Aorta (tissue), 5 donors: ENCODE results near the gene CYTH4. TPM values are rescaled to one million over a fixed set of nuclear protein-coding genes. Genes with fewer than 3 reads are reported as not detected.

ENCODE experiments used
- ATAC-seq: fragments of 200-7000 bp; cut with Tn5 transposase; one replicate; pipeline ENCODE4 v1.9.1; 2022; ENCODE audit warnings: moderate library complexity; ENCODE audit not compliant: low FRiP score
- DNase-seq, 2 donors: peaks; one replicate each; pipeline ENCODE4 v3.0.0-alpha.2; 2020
- H3K27ac ChIP-seq, 2 donors: one replicate each; pipeline ENCODE4 v1.5.1; 2013; ENCODE audit warnings: low read length in 2 of 2, mild to moderate bottlenecking in 2 of 2, moderate library complexity in 2 of 2, control low read depth in 1 of 2, inconsistent platforms in 1 of 2, low read depth in 1 of 2
- H3K27me3 ChIP-seq, 2 donors: one replicate each; pipeline ENCODE4 v1.6.1; 2013; ENCODE audit warnings: control low read depth in 1 of 2, low read length in 1 of 2, mild to moderate bottlenecking in 1 of 2, moderate library complexity in 1 of 2; ENCODE audit not compliant: insufficient read depth in 2 of 2, control insufficient read depth in 1 of 2
- H3K36me3 ChIP-seq, 2 donors: one replicate each; pipeline ENCODE4 v1.6.1; 2013; ENCODE audit warnings: control low read depth in 1 of 2, low read length in 1 of 2, mild to moderate bottlenecking in 1 of 2; ENCODE audit not compliant: insufficient read depth in 2 of 2, control insufficient read depth in 1 of 2
- H3K4me1 ChIP-seq, 2 donors: one replicate each; pipeline ENCODE4 v1.6.1; 2013; ENCODE audit warnings: low read length in 2 of 2, control low read depth in 1 of 2, mild to moderate bottlenecking in 1 of 2, moderate library complexity in 1 of 2; ENCODE audit not compliant: insufficient read depth in 2 of 2, control insufficient read depth in 1 of 2
- H3K4me3 ChIP-seq, 2 donors: one replicate each; pipeline ENCODE4 v1.5.1; 2013; ENCODE audit warnings: low read length in 2 of 2, control low read depth in 1 of 2, mild to moderate bottlenecking in 1 of 2
- H3K9me3 ChIP-seq: one replicate; pipeline ENCODE4 v1.6.1; 2013; ENCODE audit warnings: mild to moderate bottlenecking, low read length; ENCODE audit not compliant: control insufficient read depth
- WGBS, 2 donors: extraction: QIAGEN DNeasy Blood & Tissue Kit; methylation state at CpG; one replicate each; pipeline ENCODE4 v1.1.7; 2013; 5-methylcytosine and 5-hydroxymethylcytosine counted together
- intact Hi-C, 2 donors: fragments of 100-400 bp; cut with DNase I; formaldehyde crosslinking; loops; one replicate each; pipeline versions ENCODE4 v1.14.2 to v1.15.0; 2022
- polyA plus RNA-seq, 2 donors: library from polyadenylated mRNA; stranded (reverse); fragments of 200-250 nt; gene quantifications; one replicate each; pipeline ENCODE4 v1.2.3, GENCODE V29; 2013
- total RNA-seq, 2 donors: library from RNA; stranded (reverse); fragmentation: NEBNext Ultra II Directional; extraction: Animal tissue kit (Norgen Biotek cat#: 25700); gene quantifications; one replicate each; pipeline ENCODE4 v1.2.1, GENCODE V29; 2021
- donor health status: healthy with polysubstance abuse.
- donor health status: Bipolar disorder and iron deficiency.
- donor health status: DM: no; HTN: no; CAD: no.
- donor health status: DM: no; HTN: no; CAD: no.
- donor health status: DM: yes; HTN: yes; CAD: no.

CYTH4 gene
- total and polyA plus RNA-seq, 4 donors = 4.5 to 68.7 (median 22.0) TPM

- Histone ChIP-seq H3K27ac (no peak overlapping the region), H3K4me1 (no peaks in the 10 kb centered on the region), H3K27me3 (no peaks in the 10 kb centered on the region), H3K4me3 (no peak overlapping the region), H3K9me3 (no peaks in the 10 kb centered on the region), H3K36me3 (no peaks in the 10 kb centered on the region)
- WGBS, 2 donors = 39 to 50% methylated on average over 16 of the region's 16 CpGs
- intact Hi-C loops = no loop called here
- DNase-seq = no peak
- ATAC-seq = no peak
These were observed 71.5 kb downstream of the CYTH4 start for GRCh38 chr22:37353839-37354238.

- Histone ChIP-seq H3K9me3 (no peaks in the 10 kb centered on the region), H3K4me1 (no peaks in the 10 kb centered on the region), H3K36me3 (no peaks in the 10 kb centered on the region), H3K27ac (no peak overlapping the region), H3K4me3 (no peak overlapping the region), H3K27me3 (no peaks in the 10 kb centered on the region)
- DNase-seq (no peak), ATAC-seq (no peak)
- intact Hi-C loops = no loop called here
- WGBS, 2 donors = 32 to 35% methylated on average over 4 of the region's 4 CpGs
These were observed 72.0 kb downstream of the CYTH4 start for GRCh38 chr22:37354261-37354660.

- no peaks in the 10 kb centered on the region for H3K36me3 ChIP-seq
- H3K4me3 ChIP-seq = no peak overlapping the region
- no peak for ATAC-seq
- H3K27ac ChIP-seq = no peak overlapping the region
- 68 to 73% methylated on average over 5 of the region's 5 CpGs for WGBS, 2 donors
- no peak for DNase-seq
- H3K9me3 ChIP-seq = no peaks in the 10 kb centered on the region
- H3K27me3 ChIP-seq = no peaks in the 10 kb centered on the region
- H3K4me1 ChIP-seq = no peaks in the 10 kb centered on the region
- intact Hi-C loops = no loop called here
These were observed 72.4 kb downstream of the CYTH4 start for GRCh38 chr22:37354670-37355069.

GRCh38 chr22:37355174-37355573, 72.9 kb downstream of the CYTH4 start:
- H3K27ac ChIP-seq = no peak overlapping the region
- H3K9me3 ChIP-seq = no peaks in the 10 kb centered on the region
- DNase-seq (no peak), ATAC-seq (no peak)
- WGBS, 2 donors = 78 to 79% methylated on average over 14 of the region's 14 CpGs
- no peaks in the 10 kb centered on the region for H3K27me3 ChIP-seq
- intact Hi-C loops = no loop called here
- H3K36me3 ChIP-seq = no peaks in the 10 kb centered on the region
- no peaks in the 10 kb centered on the region for H3K4me1 ChIP-seq
- H3K4me3 ChIP-seq = no peak overlapping the region

GRCh38 chr22:37356922-37357321, 74.6 kb downstream of the CYTH4 start:
- 64 to 71% methylated on average over 8 of the region's 8 CpGs for WGBS, 2 donors
- no peaks in the 10 kb centered on the region for H3K36me3 ChIP-seq
- DNase-seq = no peak
- H3K4me1 ChIP-seq = no peaks in the 10 kb centered on the region
- intact Hi-C loops = no loop called here
- H3K9me3 ChIP-seq = no peaks in the 10 kb centered on the region
- no peak overlapping the region for H3K27ac ChIP-seq
- no peaks in the 10 kb centered on the region for H3K27me3 ChIP-seq
- no peak for ATAC-seq
- no peak overlapping the region for H3K4me3 ChIP-seq

GRCh38 chr22:37357446-37358075, 75.3 kb downstream of the CYTH4 start:
- no peak for ATAC-seq
- Histone ChIP-seq H3K36me3 (no peaks in the 10 kb centered on the region), H3K27ac (no peak overlapping the region), H3K9me3 (no peaks in the 10 kb centered on the region), H3K4me1 (no peaks in the 10 kb centered on the region), H3K27me3 (no peaks in the 10 kb centered on the region), H3K4me3 (no peak overlapping the region)
- WGBS, 2 donors = 67 to 70% methylated on average over 10 of the region's 10 CpGs
- DNase-seq = no peak
- intact Hi-C loops = no loop called here

GRCh38 chr22:37358386-37358785, 76.1 kb downstream of the CYTH4 start:
- Histone ChIP-seq H3K27me3 (no peaks in the 10 kb centered on the region), H3K4me1 (no peaks in the 10 kb centered on the region), H3K4me3 (no peak overlapping the region), H3K27ac (no peak overlapping the region), H3K36me3 (no peaks in the 10 kb centered on the region), H3K9me3 (no peaks in the 10 kb centered on the region)
- DNase-seq (no peak), ATAC-seq (no peak)
- WGBS, 2 donors = 90 to 92% methylated on average over 11 of the region's 11 CpGs
- intact Hi-C loops = no loop called here

- Histone ChIP-seq H3K27ac (no peak overlapping the region), H3K4me1 (no peaks in the 10 kb centered on the region), H3K27me3 (no peaks in the 10 kb centered on the region), H3K4me3 (no peak overlapping the region), H3K9me3 (no peaks in the 10 kb centered on the region), H3K36me3 (no peaks in the 10 kb centered on the region)
- intact Hi-C loops = no loop called here
- ATAC-seq (no peak), DNase-seq (no peak)
- 62 to 67% methylated on average over 8 of the region's 8 CpGs for WGBS, 2 donors
These were observed 76.6 kb downstream of the CYTH4 start for GRCh38 chr22:37358917-37359316.

- intact Hi-C loops = no loop called here
- H3K27ac ChIP-seq = no peak overlapping the region
- ATAC-seq = no peak
- no peaks in the 10 kb centered on the region for H3K27me3 ChIP-seq
- 63 to 70% methylated on average over 3 of the region's 3 CpGs for WGBS, 2 donors
- no peak overlapping the region for H3K4me3 ChIP-seq
- no peaks in the 10 kb centered on the region for H3K4me1 ChIP-seq
- no peak for DNase-seq
- H3K36me3 ChIP-seq = no peaks in the 10 kb centered on the region
- H3K9me3 ChIP-seq = no peaks in the 10 kb centered on the region
These were observed 80.3 kb downstream of the CYTH4 start for GRCh38 chr22:37362621-37363020.
